T-helper 1 cell (primary cell): ENCODE measurements around the gene SEMA3A.
"Not testable (repeated sequence)": the region's sequence is repeated elsewhere in the genome, so short reads cannot be mapped to it uniquely, and the experiment has no call there.

Experiments used
- DNase-seq, 5 donors: peaks; one replicate each; pipeline ENCODE4 v3.0.0-alpha.2; 2012 to 2020
- total RNA-seq, 4 donors: gene quantifications; one replicate each; lab custom pipeline; 2026; lab: John Stamatoyannopoulos, UW

Gene SEMA3A
- total RNA-seq = 0.27 to 1.1 (median 0.38) reads per million in 4 donors

DNA sequence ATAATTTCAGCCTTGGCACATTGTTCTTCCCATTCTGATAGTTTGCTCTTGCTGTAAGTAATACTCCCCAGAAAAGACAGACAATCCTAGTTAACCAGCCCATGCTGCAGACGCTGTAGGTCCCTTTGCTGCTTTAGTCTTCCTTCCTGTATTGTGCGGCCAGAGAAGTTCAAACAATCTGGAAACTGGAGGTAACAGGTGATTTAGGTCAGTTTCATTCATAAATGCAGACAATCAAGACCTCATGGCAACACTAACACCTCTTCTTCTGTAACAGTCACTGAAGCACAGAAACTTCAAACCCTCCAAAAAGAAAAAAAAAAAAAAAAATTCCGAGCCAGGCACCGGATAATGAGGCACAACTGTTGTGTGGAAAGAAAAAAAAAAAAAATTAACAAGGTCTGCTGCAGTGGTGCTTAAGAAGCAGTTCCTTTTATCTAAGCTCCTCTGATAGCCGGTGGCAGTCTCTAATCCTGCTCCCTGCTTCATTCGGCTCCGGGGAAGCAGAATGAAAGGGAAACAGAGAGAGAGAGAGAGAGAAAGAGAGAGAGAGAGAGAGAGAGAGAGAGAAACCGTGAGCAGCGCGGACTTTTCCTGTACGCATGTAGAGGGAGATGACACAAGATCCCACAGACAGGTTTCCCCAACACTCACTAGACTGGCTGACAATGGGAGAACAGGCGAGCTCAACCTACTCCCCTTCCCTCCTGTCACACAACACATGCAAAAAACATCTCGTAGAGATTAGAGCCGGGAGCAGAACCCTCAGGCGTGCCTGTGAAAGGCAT is at the start of gene SEMA3A:
Gene SEMA3A, minus strand, starts transcription at position 306 of the 788 bp plus-strand sequence. Its CDS starts 203 bp downstream, at position 103.
- DNase-seq = peak in 2 of 5 donors; percentile 2 to 17

- DNase-seq = not testable (repeated sequence)
These were observed 48.4 kb upstream of the SEMA3A start for GRCh38 chr7:84243037-84243436.

- DNase-seq = no peak
These were observed 44.0 kb upstream of the SEMA3A start for GRCh38 chr7:84238596-84238995.

GRCh38 chr7:84237533-84238173 is 43.1 kb upstream of the SEMA3A start:
- no peak for DNase-seq

- DNase-seq = no peak
These were observed 41.8 kb upstream of the SEMA3A start for GRCh38 chr7:84236398-84236797.

DNA sequence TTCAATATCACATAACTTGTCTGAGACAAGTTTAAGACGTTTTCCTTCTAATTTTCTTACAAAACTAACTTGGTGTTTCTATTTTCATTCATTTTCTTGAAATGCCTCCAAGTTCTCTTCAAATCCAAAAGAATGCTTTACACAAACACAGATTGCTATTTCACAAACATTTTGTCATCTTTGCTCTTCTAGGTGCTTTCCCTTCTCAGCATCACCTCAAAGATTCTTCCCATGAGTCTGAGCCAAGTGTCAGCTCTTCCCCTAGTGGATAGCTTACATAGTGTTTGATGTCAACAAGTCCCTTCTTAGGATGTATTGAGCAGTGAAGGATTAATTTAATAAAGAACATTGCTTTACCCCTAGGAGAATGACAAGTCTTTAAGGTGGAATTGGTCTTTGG is 38.1 kb upstream of the SEMA3A start:
- DNase-seq = no peak

DNA sequence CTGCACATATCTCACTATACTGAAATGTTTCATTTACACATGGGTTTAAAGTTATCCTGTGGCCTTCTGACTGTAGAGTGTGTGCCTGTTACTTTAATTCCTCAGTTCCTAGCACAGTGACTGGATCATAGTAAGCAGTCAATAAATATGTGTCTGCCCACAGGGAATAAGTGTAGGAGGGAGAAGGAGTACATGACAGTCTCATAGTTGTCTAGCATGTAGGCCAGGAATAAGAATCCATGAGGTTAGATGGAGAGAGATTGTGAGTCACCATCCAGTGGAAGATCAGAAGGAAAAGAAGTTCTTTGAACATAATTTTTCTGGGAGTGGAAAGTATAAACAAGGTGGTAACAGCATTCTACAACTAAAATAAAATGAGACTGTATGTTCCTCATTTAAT is 36.6 kb upstream of the SEMA3A start:
- no peak for DNase-seq

DNA sequence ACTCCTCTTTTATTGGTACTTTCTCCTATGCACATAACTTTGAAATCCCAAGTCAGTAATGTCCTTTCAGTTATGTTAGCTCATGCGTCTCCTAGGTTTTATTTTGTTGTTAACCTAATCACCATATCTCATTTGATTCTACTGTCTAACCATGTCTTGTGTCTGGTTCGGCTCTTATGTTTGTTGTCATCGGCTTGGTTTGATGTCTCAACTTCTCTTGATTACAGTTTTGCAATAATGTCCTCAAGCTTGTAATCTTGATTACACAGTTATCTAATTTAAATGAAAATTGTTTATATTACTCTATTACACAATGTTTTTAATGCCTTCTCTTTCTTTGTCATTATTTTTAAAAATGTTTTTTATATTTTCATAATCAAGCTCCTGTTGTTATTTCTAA is 35.9 kb upstream of the SEMA3A start:
- DNase-seq = no peak

GRCh38 chr7:84228526-84228925 is 33.9 kb upstream of the SEMA3A start:
- DNase-seq = no peak

GRCh38 chr7:84226759-84227158 is 32.2 kb upstream of the SEMA3A start:
- DNase-seq = no peak

DNA sequence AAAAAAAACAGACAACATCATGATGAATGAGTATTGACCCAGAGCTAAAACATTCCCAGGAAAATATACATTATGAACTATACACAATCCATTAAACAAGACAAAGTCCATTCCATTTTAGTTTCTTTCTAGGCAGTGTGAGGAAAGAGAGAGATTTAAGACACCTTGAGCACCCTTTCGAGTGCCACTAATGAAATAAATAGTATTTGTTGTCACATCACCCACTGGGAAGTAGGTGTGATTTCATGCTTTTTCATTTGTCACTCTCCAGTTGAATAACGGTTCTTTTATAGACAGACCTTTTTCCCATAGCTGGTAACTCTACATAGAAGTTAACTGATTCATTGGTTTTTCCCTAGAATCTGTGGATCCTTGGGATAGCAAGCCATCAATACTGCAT is 29.9 kb upstream of the SEMA3A start:
- no peak for DNase-seq

DNA sequence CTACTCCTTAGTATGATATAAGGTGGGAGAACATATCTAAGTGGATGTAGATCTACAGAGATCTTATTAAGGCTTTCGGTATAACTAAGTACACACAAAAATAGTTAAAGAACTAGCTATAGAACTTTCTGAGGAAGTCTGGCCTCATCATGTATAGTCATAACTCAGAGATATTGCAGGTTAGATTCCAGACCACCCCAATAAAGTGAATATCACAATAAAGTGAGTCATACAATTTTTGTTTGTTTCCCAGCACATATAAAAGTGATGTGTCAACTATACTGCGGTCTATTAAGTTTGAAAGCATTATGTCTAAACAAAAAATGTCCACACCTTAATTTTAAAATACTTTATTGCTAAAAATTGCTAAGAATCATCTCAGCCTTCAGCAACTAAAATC is 24.7 kb upstream of the SEMA3A start:
- DNase-seq = no peak

DNA sequence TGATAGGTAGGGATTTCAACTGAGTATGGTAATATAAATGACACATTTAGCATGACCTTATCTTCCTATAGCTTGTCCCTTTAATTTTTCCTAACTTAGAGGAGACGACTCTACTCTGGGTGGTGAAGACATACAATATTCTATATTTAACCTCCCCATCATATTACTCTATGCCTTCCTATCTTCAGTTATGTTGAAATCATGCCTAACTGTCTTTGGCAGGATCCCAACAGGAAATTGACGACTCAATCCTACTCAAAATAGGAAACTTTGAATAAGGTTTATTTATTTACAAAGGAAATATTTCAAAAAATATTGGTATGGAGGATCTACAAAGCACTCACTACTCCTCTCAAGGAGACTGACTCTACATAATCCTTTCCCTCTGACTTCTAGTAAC is 24.1 kb upstream of the SEMA3A start:
- no peak for DNase-seq

DNA sequence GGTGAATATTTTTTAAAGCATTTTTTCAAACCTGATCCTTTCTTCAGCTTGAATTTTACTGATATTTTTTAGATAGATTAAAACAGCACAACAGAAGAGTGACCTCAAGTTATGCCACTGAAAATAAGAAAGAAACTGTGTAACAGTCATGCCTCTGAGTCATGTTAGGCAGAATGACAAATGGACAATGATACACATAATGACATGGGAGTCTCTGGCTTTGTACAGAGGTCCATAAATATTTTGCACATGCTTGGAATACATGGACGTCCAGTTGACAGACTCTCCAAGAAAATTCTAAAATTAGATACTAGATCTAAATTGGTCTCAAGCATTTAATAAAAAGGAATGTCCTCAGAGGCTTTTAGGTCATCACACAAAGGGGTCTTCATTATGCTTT is 21.9 kb upstream of the SEMA3A start:
- DNase-seq = no peak

GRCh38 chr7:84214757-84215156 is 20.2 kb upstream of the SEMA3A start:
- not testable (repeated sequence) for DNase-seq

DNA sequence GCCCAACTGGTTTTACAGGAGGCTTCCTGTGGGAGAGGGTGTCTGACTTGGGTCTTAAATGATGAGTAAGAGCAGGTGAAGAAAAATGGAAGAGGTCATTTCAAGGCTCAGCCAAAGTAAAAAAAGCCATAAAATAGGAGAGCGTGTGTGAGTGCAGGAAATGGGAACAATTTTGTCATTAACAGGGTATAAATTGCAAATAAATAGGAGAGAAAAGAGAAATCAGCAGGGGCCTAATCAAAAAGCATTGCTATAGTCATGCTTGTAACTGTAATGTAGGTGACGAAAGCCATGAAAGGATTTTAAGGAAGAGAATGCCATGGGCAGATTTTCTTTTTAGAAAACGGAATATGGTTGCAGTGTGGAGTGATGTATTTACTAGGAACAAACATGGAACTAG is 15.7 kb upstream of the SEMA3A start:
- DNase-seq = no peak

DNA sequence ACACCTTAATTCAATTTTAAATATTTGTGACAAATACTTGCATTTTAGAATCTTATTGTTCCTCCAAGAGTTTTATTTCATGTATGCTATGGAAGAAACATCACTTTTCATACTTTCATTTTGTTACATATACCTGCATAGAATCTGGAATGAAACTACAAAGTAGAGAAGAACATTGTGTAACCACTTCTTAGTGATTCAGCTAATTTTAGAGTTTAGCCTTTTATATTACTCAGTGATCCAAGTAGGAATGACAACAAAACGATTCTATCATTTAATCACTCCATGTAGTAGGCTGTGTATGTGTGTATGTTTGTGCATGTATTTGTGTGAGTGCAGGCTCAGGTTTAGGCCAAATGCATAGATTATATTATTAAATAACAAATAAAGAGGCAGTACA is 14.4 kb upstream of the SEMA3A start:
- no peak for DNase-seq

- DNase-seq = no peak
These were observed 13.0 kb upstream of the SEMA3A start for GRCh38 chr7:84207615-84208014.

- DNase-seq = no peak
These were observed 12.4 kb upstream of the SEMA3A start for GRCh38 chr7:84207025-84207424.

GRCh38 chr7:84204655-84205054 is 10.1 kb upstream of the SEMA3A start:
- DNase-seq = no peak

DNA sequence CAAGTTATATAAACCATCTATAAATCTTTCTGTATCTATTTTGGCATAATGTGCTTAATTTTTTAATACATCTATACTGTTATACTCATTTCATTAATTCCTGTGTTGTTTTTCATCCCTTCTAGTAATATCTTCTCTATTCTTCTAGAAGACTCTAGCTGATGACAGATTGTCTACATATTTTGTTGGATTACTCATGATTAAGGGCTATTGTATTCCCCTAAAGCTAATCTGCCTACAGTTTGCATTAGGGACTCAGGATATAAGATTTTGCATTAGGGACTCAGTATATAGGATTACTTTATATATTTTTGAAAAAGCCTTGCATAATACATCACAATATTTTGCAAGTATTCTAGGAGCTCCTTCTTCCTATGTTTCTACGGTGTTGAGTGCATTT is 8.3 kb upstream of the SEMA3A start:
- DNase-seq = no peak

DNA sequence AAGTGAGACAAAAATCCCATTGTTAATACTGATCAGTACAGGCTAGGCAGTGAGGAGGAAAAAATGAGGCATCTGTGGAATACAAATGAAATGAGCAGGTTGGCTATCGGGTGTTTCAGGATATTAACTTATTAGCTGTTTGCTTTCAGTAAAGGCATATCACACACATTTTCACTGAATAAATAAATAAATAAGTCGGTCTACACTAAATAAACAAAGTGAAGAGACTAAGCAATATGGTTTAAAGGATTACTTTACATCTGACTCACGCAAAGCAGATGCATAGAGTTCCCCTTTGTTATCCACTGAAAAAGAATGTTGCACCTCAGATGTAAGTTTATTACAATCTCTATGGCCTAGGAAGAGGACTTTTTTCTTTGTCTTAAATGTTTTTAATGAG is 6.3 kb upstream of the SEMA3A start:
- DNase-seq = no peak

- DNase-seq = no peak
These were observed 4.6 kb upstream of the SEMA3A start for GRCh38 chr7:84199216-84199615.

DNA sequence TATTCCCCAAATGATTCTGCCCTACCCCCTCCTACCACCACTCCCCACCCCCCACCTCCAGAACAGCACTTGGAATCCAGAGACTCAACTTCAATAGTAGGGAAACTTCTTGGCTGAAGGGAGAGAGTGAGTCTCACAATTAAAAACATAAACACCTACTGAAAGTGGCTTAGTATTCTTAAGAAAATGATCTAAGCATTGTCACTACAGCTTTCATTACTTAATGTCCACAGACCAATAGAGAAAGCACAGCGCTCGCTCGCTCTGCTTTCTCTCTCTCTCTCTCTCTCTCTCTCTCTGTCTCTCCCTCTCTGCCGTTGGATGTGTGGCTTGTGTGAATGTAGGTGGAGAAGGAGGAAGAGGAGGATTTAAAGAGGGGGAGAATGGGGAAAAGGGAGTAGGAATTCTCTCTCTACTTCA is 1.5 kb upstream of the SEMA3A start:
- DNase-seq = no peak
